Measurements from ENCODE around the gene TNP1.

TNP1 gene

DNA sequence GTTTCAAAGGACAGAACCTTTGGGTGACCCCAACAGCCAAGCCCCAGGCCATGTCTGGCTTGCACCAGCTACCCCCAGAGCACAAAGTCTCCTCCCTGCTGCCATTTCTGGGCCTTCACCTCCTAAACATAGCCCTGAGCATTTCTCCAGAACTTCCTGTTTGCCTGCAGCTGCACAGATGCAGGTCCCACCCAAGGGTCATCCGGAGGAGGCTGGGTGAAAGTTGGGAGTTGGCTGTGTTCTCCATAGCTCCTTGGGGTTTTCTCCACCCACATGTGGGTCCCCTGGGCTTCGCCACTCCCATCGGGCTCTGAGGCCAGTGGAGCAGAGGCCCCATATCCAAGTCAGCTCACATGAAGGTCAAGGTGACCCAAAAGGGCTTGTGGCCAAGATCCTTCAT lies 4.3 kb downstream of the TNP1 start:
- H3K27ac ChIP-seq, result no peak overlapping the region

DNA sequence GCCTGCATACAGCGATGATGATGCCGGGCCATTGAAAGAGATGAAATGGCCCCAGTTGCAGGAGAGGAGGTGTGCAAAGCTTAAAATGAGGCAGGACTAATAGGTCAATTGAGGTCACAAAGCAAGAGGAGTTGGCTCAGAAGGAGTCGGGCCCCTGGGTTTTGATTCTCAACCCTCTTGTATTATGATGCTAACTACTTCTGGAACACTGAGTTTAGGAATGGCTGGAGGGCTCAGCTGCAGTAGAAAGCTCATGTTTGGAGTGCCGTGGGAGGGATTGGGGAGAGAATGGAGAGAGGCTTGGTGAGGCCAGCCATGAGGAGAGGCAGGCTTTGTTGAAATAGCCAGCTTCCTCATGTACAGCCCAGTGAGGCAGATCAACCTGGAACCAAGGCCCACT lies 4.8 kb downstream of the TNP1 start:
- no peak overlapping the region for H3K27ac ChIP-seq
- TF ChIP-seq CTCF (conservative IDR thresholded peaks at IDR 0.05) (no peak), ZFX (IDR thresholded peaks at IDR 0.05) (no peak)

More for the DNA sequence above, 4.3 kb downstream of the TNP1 start:
- no peak for TF ChIP-seq CTCF (conservative IDR thresholded peaks at IDR 0.05)

- TF ChIP-seq CTCF (conservative IDR thresholded peaks at IDR 0.05) (no peak), ZFX (IDR thresholded peaks at IDR 0.05) (no peak)
- H3K27ac ChIP-seq, result no peak overlapping the region
Measured at GRCh38 chr2:216851486-216852090, 8.3 kb downstream of the TNP1 start.

- TF ChIP-seq CTCF (conservative IDR thresholded peaks at IDR 0.05), result no peak
- TF ChIP-seq ZFX (IDR thresholded peaks at IDR 0.05), result no peak
- H3K27ac ChIP-seq, result no peak overlapping the region
Measured at GRCh38 chr2:216850665-216851322, 9.1 kb downstream of the TNP1 start.

GRCh38 chr2:216849987-216850386 lies 9.9 kb downstream of the TNP1 start:
- TF ChIP-seq ZFX (IDR thresholded peaks at IDR 0.05) (no peak), CTCF (conservative IDR thresholded peaks at IDR 0.05) (no peak)
- H3K27ac ChIP-seq, result no peak overlapping the region

DNA sequence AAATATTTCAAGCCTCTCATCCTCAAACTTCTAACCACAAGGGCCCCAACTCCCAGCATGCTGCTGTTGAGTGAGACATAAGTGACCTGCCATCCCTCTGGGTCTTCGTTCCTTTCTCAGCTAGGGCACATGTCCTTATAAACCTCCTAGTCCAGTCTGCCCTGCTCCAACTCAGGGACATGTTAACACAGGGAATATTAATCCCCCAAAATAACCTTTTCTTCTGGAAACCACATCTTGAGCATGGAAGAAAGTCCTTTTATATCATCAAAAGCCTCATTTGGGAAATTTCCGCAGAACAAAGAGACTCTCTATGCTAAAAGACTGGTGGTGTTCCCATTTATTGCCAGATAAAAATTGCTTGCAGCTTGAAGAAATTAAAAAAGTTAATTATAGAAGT lies 14.4 kb downstream of the TNP1 start:
- no peak for TF ChIP-seq CTCF (conservative IDR thresholded peaks at IDR 0.05)
- no peak for TF ChIP-seq ZFX (IDR thresholded peaks at IDR 0.05)
- H3K27ac ChIP-seq, result no peak overlapping the region

DNA sequence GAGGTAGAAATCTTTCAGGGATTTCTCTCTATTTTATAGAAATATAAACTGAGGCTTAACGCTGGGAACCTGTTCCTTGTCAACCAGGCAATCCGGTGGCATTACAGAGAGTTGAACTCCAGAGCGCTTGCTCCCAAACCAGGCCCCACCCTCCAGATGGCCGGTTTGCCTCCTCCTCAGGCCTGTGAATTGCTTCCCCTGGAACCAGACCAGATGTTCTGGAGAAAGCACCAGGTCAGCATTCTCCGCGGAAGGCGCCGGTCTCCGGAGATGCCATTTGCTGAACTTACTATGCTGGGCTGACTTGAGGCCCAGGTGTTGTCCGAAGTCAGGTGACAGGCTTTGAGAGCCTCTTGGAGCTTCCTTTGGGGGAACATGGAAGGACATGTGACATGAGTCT lies 17.2 kb downstream of the TNP1 start:
- TF ChIP-seq ZFX (IDR thresholded peaks at IDR 0.05) (no peak), CTCF (conservative IDR thresholded peaks at IDR 0.05) (no peak)

More for the DNA sequence above, 17.2 kb downstream of the TNP1 start:
- no peak overlapping the region for H3K27ac ChIP-seq
